ENCODE data around the gene PDZD8.

DNA sequence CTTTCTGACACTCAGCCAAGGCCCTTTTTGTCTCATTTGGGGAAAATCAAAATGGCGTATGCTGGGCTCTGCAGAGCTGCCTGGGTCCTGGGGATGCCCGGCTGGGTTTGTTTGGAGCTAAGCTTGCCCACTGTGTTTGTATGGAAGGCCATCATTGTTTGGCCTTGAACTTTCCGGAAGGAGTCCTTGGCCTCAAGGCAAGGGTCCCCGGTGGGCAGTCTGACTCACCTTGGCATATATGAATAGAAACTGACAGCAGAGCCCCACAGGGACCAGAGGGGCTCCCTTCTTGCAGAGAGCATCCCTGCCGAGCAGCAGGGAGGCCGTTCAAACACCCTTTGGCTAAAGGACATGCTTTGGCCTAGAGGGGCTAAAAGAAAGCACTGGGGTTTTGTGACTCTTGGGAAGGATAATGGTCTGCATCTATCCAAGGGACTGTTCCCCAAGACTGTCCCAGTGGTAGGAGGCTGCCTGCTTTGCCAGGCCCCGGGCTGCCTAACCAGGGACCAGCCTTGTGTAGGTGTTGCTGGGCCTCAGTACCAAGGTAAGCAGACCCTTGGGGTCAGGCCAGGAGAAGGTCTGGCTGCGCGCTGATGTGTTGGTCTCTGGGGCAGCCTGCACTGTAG is 119.3 kb downstream of the PDZD8 start:
- TF ChIP-seq EZH2 (IDR thresholded peaks at IDR 0.05; ENCODE audit: borderline replicate concordance, low read depth, low read length, severe bottlenecking), result no peak
- no peak for TF ChIP-seq POLR2AphosphoS5 (IDR thresholded peaks at IDR 0.05; ENCODE audit: insufficient read depth, low read depth, low read length)
- TF ChIP-seq, protein P1, sequence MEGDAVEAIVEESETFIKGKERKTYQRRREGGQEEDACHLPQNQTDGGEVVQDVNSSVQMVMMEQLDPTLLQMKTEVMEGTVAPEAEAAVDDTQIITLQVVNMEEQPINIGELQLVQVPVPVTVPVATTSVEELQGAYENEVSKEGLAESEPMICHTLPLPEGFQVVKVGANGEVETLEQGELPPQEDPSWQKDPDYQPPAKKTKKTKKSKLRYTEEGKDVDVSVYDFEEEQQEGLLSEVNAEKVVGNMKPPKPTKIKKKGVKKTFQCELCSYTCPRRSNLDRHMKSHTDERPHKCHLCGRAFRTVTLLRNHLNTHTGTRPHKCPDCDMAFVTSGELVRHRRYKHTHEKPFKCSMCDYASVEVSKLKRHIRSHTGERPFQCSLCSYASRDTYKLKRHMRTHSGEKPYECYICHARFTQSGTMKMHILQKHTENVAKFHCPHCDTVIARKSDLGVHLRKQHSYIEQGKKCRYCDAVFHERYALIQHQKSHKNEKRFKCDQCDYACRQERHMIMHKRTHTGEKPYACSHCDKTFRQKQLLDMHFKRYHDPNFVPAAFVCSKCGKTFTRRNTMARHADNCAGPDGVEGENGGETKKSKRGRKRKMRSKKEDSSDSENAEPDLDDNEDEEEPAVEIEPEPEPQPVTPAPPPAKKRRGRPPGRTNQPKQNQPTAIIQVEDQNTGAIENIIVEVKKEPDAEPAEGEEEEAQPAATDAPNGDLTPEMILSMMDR (IDR thresholded peaks at IDR 0.05; ENCODE audit: extremely low read depth in 1 of 2, insufficient read depth in 1 of 2, low read depth in 1 of 2, low read length in 2 of 2), result no peak
- TF ChIP-seq POLR2A (IDR thresholded peaks at IDR 0.05; ENCODE audit: low read depth, low read length), result no peak
- no peak for TF ChIP-seq MYC (IDR thresholded peaks at IDR 0.05; ENCODE audit: low read depth, low read length)
- TF ChIP-seq FOS (IDR thresholded peaks at IDR 0.05; ENCODE audit: borderline replicate concordance, insufficient read depth, low read length), result no peak
- TF ChIP-seq, protein P2, sequence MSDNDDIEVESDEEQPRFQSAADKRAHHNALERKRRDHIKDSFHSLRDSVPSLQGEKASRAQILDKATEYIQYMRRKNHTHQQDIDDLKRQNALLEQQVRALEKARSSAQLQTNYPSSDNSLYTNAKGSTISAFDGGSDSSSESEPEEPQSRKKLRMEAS (IDR thresholded peaks at IDR 0.05; ENCODE audit: insufficient read depth, insufficient read length), result no peak
- TF ChIP-seq GATA2 (IDR thresholded peaks at IDR 0.05; ENCODE audit: insufficient read depth, insufficient read length, low read depth, low read length), result no peak
